HepG2 (cell line): Measurements from ENCODE around the gene PPP2R2B. TPM values are rescaled to one million over a fixed set of nuclear protein-coding genes. Genes with fewer than 3 reads are reported as not detected.

ENCODE experiments used
- ATAC-seq: fragments of 200-7000 bp; cut with Tn5 transposase; 3 replicates; pipeline ENCODE4 v1.9.1; 2020; ENCODE audit warnings: mild to moderate bottlenecking, moderate library complexity
- BruUV-seq: library from RNA; stranded (reverse); fragments of 400-500 nt; replicated peaks from 2 replicates; lab custom pipeline; 2021; lab: Mats Ljungman, UMichigan
- CTCF ChIA-PET: fragments of 300-600 bp; formaldehyde crosslinking; extraction: SDS; loops from one replicate; lab custom pipeline; 2021; ENCODE audit warnings: low total read pairs, inconsistent platforms, low intra/inter-chr PET ratio; lab: Yijun Ruan, JAX
- POLR2A ChIA-PET: fragments of 350-600 bp; sonication (Branson Sonifier 250); formaldehyde crosslinking; loops from one replicate; lab custom pipeline; 2020; ENCODE audit warnings: antibody characterized with exemption, inconsistent platforms; lab: Yijun Ruan, JAX
- DNase-seq: peaks from one replicate; pipeline ENCODE4 v3.0.0-alpha.2; 2015; ENCODE audit warnings: low spot score
- FAIRE-seq: peaks from 3 replicates; lab custom pipeline; 2011; peaks lifted over from hg19 to GRCh38; lab: Jason Lieb, UNC
- H2AFZ ChIP-seq: one replicate; pipeline ENCODE4 v1.6.1; 2011; ENCODE audit warnings: low read length, inconsistent platforms
- H3K27ac ChIP-seq: fragments of 300-600 bp; 3 replicates; pipeline ENCODE4 v1.8.0; 2011; ENCODE audit warnings: mixed run types, mild to moderate bottlenecking, mixed read lengths, low read length, inconsistent platforms; ENCODE audit not compliant: insufficient read depth; ENCODE audit errors: extremely low read length
- H3K27me3 ChIP-seq, 2 experiments: fragments of 200-600 bp in 1 of 2; 2 replicates in 1 of 2; 3 replicates in 1 of 2; pipeline versions ENCODE4 v1.6.0 to v1.8.0; 2011; ENCODE audit warnings: low read length in 2 of 2, mild to moderate bottlenecking in 2 of 2, moderate library complexity in 2 of 2, inconsistent platforms in 1 of 2; ENCODE audit not compliant: insufficient read depth in 2 of 2, control insufficient read depth in 1 of 2
- H3K36me3 ChIP-seq, 2 experiments: fragments of 200-600 bp in 1 of 2; replicated peaks in 1 of 2; 2 replicates in 1 of 2; 3 replicates in 1 of 2; pipeline versions ENCODE4 v1.5.1 to v1.8.0; 2011; ENCODE audit warnings: low read length in 2 of 2, inconsistent platforms in 1 of 2; ENCODE audit not compliant: insufficient read depth in 2 of 2, control insufficient read depth in 1 of 2
- H3K4me1 ChIP-seq: 2 replicates; pipeline ENCODE4 v1.5.1; 2012; ENCODE audit warnings: low read length, inconsistent platforms; ENCODE audit not compliant: insufficient read depth
- H3K4me2 ChIP-seq: 2 replicates; pipeline ENCODE4 v1.6.0; 2011; ENCODE audit warnings: low read depth, low read length, inconsistent platforms
- H3K4me3 ChIP-seq, 3 experiments: fragments of 200-600 bp in 1 of 3; sonication (generic), shearing (Covaris generic) in 1 of 3; replicated peaks in 1 of 3; 2 replicates each; pipeline ENCODE4 v1.5.1; 2011 to 2016; ENCODE audit warnings: low read length in 3 of 3, inconsistent platforms in 2 of 3, low read depth in 2 of 3, mild to moderate bottlenecking in 2 of 3, control low read depth in 1 of 3, mixed read lengths in 1 of 3; ENCODE audit not compliant: insufficient read depth in 1 of 3
- H3K79me2 ChIP-seq: one replicate; pipeline ENCODE4 v1.6.1; 2011; ENCODE audit warnings: low read length, inconsistent platforms; ENCODE audit not compliant: insufficient read depth
- H3K9ac ChIP-seq: 2 replicates; pipeline ENCODE4 v1.6.0; 2011; ENCODE audit warnings: mild to moderate bottlenecking, low read depth, low read length, inconsistent platforms; ENCODE audit not compliant: insufficient read depth
- H3K9me3 ChIP-seq: 2 replicates; pipeline ENCODE4 v1.5.1; 2012; ENCODE audit warnings: mild to moderate bottlenecking, low read length
- H4K20me1 ChIP-seq: 2 replicates; pipeline ENCODE4 v1.6.0; 2011; ENCODE audit warnings: inconsistent platforms, mild to moderate bottlenecking, low read length, moderate library complexity; ENCODE audit not compliant: insufficient read depth
- FOSL1 ChIP-seq: sonication (generic); formaldehyde crosslinking; IDR thresholded peaks from 2 replicates; pipeline ENCODE4 v1.9.0; 2021; ENCODE audit warnings: missing genetic modification reagents, borderline replicate concordance
- JDP2 ChIP-seq: sonication (generic); formaldehyde crosslinking; IDR thresholded peaks from 2 replicates; pipeline ENCODE4 v1.8.1; 2022; ENCODE audit warnings: missing genetic modification reagents, borderline replicate concordance
- MED8 ChIP-seq: sonication (generic); formaldehyde crosslinking; IDR thresholded peaks from 2 replicates; pipeline ENCODE4 v1.8.1; 2023; ENCODE audit warnings: mild to moderate bottlenecking, missing genetic modification reagents; ENCODE audit not compliant: insufficient replicate concordance
- POLR2A ChIP-seq, 2 experiments: IDR thresholded peaks; 2 replicates each; pipeline ENCODE4 v1.6.1; 2011; ENCODE audit warnings: low read depth in 2 of 2, low read length in 2 of 2, mild to moderate bottlenecking in 1 of 2, moderate library complexity in 1 of 2; ENCODE audit not compliant: insufficient read depth in 1 of 2
- SAP130 ChIP-seq: IDR thresholded peaks from 2 replicates; pipeline ENCODE4 v1.6.1; 2016; ENCODE audit warnings: low read depth
- ZNF136 ChIP-seq: sonication (generic); formaldehyde crosslinking; IDR thresholded peaks from 2 replicates; pipeline ENCODE4 v1.8.1; 2022; ENCODE audit warnings: low read depth, mild to moderate bottlenecking, moderate library complexity, missing genetic modification reagents
- ZNF20 ChIP-seq: sonication (generic); formaldehyde crosslinking; IDR thresholded peaks from 2 replicates; pipeline ENCODE4 v1.4.0; 2020; ENCODE audit warnings: mild to moderate bottlenecking, moderate library complexity, missing genetic modification reagents
- ZNF570 ChIP-seq: sonication (generic); formaldehyde crosslinking; IDR thresholded peaks from 2 replicates; pipeline ENCODE4 v1.4.0; 2020; ENCODE audit warnings: mild to moderate bottlenecking, missing genetic modification reagents, borderline replicate concordance
- ZNF616 ChIP-seq: sonication (generic); formaldehyde crosslinking; IDR thresholded peaks from 2 replicates; pipeline ENCODE4 v1.5.0; 2020; ENCODE audit warnings: low read depth, mild to moderate bottlenecking, missing genetic modification reagents
- ZNF713 ChIP-seq: sonication (generic); formaldehyde crosslinking; IDR thresholded peaks from 2 replicates; pipeline ENCODE4 v1.4.0; 2020; ENCODE audit warnings: mild to moderate bottlenecking, missing genetic modification reagents
- ZNF720 ChIP-seq: sonication (generic); formaldehyde crosslinking; IDR thresholded peaks from 2 replicates; pipeline ENCODE4 v1.4.0; 2020; ENCODE audit warnings: missing genetic modification reagents
- WGBS: methylation state at CpG from one replicate; pipeline ENCODE4 v1.1.6; 2017; ENCODE audit warnings: low lambda C conversion rate; 5-methylcytosine and 5-hydroxymethylcytosine counted together
- in situ Hi-C: cut with HindIII; loops from 2 replicates; pipeline ENCODE4 v1.10.0; 2017; ENCODE audit warnings: low pct_unique_long_range_greater_than_20kb; ENCODE audit not compliant: extremely low pct_ligation_motif_present
- intact Hi-C: fragments of 100-400 bp; cut with micrococcal nuclease; formaldehyde crosslinking; loops from one replicate; pipeline ENCODE4 v1.10.0; 2022; ENCODE audit not compliant: unreplicated experiment
- polyA plus RNA-seq, 8 experiments: library from polyadenylated mRNA; depleted of rRNA in 3 of 8; stranded (reverse) in 7 of 8; unstranded in 1 of 8; fragments of >200 nt; fragmentation: Illumina TruSeq in 4 of 8; extraction: Trizol in 4 of 8; gene quantifications; 2 replicates each; pipeline versions ENCODE4 v1.2.1 to v1.2.3, GENCODE V29; 2011 to 2016; ENCODE audit warnings: low read depth in 4 of 8, missing spikeins in 1 of 8, mixed read lengths in 1 of 8; ENCODE audit not compliant: insufficient read depth in 1 of 8
- total RNA-seq, 5 experiments: library from RNA; depleted of rRNA; stranded (reverse); fragments of >200 nt; fragmentation: Illumina TruSeq; extraction: Trizol; gene quantifications; 2 replicates each; pipeline ENCODE4 v1.2.3, GENCODE V29; 2016; ENCODE audit warnings: low read depth in 1 of 5
- TF ChIP-seq, protein P1 (sequence below): sonication (generic); formaldehyde crosslinking; conservative IDR thresholded peaks from 2 replicates; pipeline ENCODE4 v1.4.0; 2020; ENCODE audit warnings: missing genetic modification reagents
- TF ChIP-seq, protein P2 (sequence below): IDR thresholded peaks from 2 replicates; pipeline ENCODE4 v1.6.1; 2016; ENCODE audit warnings: low read depth, control low read depth
- TF ChIP-seq, protein P3 (sequence below): sonication (generic); formaldehyde crosslinking; IDR thresholded peaks from 2 replicates; pipeline ENCODE4 v1.9.0; 2021; ENCODE audit warnings: missing genetic modification reagents, borderline replicate concordance
- TF ChIP-seq, protein P4 (sequence below): fragments of 450-650 bp; IDR thresholded peaks from 2 replicates; pipeline ENCODE4 v1.6.1; 2017

Gene PPP2R2B
- total and polyA plus RNA-seq, 2 of the 13 experiments (the other 11 are each of a cell fraction or from before 2014, with no cell fraction given) = not detected

DNA sequence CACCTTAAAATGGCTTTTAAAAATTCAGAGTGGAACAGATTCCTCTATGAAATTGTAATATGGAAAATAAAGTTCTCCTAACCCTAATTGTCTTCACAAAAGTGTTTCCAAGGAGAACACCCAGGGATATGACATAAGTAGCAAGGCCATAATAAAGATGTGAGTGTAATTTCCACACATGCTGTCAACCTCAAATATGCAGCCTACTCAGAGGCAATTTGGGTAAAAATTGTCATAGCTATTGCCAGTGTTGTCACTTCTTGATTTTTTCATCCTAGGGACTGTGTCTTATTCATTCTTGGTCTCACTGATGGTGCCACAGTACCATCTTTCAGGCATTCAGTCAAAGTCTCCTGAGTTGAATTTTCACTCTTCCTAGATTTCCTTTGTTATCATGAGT lies 100.3 kb downstream of the PPP2R2B start (continued):
- TF ChIP-seq, protein P1, sequence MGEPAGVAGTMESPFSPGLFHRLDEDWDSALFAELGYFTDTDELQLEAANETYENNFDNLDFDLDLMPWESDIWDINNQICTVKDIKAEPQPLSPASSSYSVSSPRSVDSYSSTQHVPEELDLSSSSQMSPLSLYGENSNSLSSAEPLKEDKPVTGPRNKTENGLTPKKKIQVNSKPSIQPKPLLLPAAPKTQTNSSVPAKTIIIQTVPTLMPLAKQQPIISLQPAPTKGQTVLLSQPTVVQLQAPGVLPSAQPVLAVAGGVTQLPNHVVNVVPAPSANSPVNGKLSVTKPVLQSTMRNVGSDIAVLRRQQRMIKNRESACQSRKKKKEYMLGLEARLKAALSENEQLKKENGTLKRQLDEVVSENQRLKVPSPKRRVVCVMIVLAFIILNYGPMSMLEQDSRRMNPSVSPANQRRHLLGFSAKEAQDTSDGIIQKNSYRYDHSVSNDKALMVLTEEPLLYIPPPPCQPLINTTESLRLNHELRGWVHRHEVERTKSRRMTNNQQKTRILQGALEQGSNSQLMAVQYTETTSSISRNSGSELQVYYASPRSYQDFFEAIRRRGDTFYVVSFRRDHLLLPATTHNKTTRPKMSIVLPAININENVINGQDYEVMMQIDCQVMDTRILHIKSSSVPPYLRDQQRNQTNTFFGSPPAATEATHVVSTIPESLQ (CRISPR knock-in tag) = no peak

DNA sequence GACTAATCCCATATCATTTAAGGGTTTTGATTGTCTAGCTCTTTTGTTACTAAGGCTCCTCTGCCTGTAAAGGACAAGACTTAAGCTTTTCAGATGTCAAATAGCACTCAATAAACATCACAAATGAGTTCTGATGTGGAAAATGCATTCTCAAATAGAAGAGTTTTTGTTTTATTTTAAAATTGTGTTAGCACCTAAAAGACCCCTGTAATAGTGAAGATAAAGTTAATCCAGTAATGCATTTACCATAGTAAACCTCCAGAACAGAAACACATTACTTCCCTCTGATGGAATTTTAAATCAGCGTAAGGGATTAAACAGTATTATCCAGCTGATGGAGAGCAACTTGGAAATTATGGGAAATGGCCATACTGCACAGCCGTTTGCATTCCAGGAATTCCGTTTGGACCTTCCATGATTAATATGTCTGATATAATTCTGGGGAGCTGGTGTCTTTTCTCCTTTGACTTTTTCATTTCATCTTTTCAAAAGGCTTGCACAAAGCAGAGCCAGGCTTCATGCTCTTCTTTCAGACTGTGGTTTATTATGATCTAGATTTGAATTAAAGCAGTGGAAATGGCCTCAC lies 105.6 kb downstream of the PPP2R2B start:
- no peaks in the 10 kb centered on the region for H3K36me3 ChIP-seq
- H3K4me1 ChIP-seq = peaks cover 3% of the 10 kb centered on the region
- ATAC-seq (no peak), FAIRE-seq (no peak), DNase-seq (no peak)
- intact Hi-C loops (no loop called here), in situ Hi-C loops (no loop called here)
- no peak overlapping the region for H3K9ac ChIP-seq
- H3K4me3 ChIP-seq = no peak overlapping the region
- H3K9me3 ChIP-seq = no peaks in the 10 kb centered on the region
- CTCF ChIA-PET = no interaction called here
- BruUV-seq = no TSS peak
- no peaks in the 10 kb centered on the region for H3K27me3 ChIP-seq
- TF ChIP-seq ZNF136 (no peak), SAP130 (no peak), ZNF20 (no peak), POLR2A (IDR thresholded peaks at IDR 0.05; ENCODE audit: insufficient read depth in 1 of 2, low read depth in 2 of 2, low read length in 2 of 2) (no peak), FOSL1 (CRISPR knock-in tag) (no peak), ZNF616 (CRISPR knock-in tag) (no peak), ZNF713 (CRISPR knock-in tag) (no peak), ZNF570 (no peak), JDP2 (no peak), ZNF720 (CRISPR knock-in tag) (no peak), MED8 (CRISPR knock-in tag) (no peak)
- TF ChIP-seq, protein P2, sequence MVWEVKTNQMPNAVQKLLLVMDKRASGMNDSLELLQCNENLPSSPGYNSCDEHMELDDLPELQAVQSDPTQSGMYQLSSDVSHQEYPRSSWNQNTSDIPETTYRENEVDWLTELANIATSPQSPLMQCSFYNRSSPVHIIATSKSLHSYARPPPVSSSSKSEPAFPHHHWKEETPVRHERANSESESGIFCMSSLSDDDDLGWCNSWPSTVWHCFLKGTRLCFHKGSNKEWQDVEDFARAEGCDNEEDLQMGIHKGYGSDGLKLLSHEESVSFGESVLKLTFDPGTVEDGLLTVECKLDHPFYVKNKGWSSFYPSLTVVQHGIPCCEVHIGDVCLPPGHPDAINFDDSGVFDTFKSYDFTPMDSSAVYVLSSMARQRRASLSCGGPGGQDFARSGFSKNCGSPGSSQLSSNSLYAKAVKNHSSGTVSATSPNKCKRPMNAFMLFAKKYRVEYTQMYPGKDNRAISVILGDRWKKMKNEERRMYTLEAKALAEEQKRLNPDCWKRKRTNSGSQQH (CRISPR knock-in tag) = no peak
- TF ChIP-seq, protein P3, sequence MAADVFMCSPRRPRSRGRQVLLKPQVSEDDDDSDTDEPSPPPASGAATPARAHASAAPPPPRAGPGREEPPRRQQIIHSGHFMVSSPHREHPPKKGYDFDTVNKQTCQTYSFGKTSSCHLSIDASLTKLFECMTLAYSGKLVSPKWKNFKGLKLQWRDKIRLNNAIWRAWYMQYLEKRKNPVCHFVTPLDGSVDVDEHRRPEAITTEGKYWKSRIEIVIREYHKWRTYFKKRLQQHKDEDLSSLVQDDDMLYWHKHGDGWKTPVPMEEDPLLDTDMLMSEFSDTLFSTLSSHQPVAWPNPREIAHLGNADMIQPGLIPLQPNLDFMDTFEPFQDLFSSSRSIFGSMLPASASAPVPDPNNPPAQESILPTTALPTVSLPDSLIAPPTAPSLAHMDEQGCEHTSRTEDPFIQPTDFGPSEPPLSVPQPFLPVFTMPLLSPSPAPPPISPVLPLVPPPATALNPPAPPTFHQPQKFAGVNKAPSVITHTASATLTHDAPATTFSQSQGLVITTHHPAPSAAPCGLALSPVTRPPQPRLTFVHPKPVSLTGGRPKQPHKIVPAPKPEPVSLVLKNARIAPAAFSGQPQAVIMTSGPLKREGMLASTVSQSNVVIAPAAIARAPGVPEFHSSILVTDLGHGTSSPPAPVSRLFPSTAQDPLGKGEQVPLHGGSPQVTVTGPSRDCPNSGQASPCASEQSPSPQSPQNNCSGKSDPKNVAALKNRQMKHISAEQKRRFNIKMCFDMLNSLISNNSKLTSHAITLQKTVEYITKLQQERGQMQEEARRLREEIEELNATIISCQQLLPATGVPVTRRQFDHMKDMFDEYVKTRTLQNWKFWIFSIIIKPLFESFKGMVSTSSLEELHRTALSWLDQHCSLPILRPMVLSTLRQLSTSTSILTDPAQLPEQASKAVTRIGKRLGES (CRISPR knock-in tag) = no peak
- TF ChIP-seq, protein P4, sequence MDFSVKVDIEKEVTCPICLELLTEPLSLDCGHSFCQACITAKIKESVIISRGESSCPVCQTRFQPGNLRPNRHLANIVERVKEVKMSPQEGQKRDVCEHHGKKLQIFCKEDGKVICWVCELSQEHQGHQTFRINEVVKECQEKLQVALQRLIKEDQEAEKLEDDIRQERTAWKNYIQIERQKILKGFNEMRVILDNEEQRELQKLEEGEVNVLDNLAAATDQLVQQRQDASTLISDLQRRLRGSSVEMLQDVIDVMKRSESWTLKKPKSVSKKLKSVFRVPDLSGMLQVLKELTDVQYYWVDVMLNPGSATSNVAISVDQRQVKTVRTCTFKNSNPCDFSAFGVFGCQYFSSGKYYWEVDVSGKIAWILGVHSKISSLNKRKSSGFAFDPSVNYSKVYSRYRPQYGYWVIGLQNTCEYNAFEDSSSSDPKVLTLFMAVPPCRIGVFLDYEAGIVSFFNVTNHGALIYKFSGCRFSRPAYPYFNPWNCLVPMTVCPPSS = no peak
- no peaks in the 10 kb centered on the region for H3K79me2 ChIP-seq
- POLR2A ChIA-PET = no interaction called here
- 42% methylated on average over 3 of the region's 3 CpGs for WGBS
- no peaks in the 10 kb centered on the region for H4K20me1 ChIP-seq
- no peak overlapping the region for H2AFZ ChIP-seq
- H3K27ac ChIP-seq = no peak overlapping the region
- no peak overlapping the region for H3K4me2 ChIP-seq
